ENCODE data around the gene GPC5. TPM values are rescaled to one million over a fixed set of nuclear protein-coding genes. Genes with fewer than 3 reads are reported as not detected.
"Not testable (repeated sequence)": the region's sequence is repeated elsewhere in the genome, so short reads cannot be mapped to it uniquely, and the experiment has no call there.

GPC5 gene
- total RNA-seq, 1 donor from 2014 or later: 0.07 TPM

DNA sequence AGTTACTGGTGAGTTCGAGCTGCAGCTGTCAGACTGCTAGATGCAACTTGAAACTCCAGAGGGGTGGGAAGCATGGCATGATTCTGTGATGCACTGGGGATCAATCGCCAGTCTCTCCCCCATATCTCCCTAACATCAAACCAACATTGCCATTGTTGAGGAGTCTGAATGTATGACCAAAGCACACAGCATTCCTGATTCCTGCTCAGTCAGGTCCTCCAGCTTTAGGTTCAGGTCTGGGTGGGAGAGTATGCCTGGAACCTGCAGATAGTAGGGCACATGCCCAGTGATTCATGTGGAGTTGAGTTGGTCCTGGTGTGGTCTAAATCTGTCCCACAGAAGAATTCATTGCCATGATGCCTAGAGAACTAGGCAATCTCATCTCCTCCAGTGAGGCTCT, 269.1 kb downstream of the GPC5 start:
- no peaks in the 10 kb centered on the region for H3F3A ChIP-seq (ENCODE audit: low read depth)

DNA sequence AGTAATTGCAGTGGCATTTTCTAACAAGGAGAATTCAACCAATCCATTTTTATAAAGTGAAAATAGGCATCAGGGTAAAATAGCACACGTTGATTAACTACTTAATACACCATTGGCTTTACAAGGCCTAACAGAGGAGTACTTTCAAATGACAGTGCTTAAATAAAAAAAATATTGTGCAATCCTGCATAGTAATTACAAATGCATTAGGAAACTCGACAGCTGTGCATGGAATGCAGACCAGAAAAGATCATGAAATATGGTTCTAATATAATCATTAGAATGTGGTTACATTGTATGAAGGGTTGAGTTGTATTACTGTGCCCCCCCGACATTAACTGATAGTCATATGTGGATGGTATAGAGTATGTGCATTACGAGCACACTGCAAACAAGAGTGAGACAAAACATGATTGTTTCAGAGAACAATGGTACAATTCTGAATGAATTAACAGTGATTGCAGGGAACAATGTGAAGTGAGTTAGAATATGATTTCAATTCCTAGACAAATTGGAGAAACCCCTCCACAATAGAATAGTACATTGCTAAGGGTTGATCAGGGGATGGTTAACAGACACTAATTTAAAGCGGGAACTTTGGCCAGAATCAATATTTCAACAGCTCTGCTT, 270.6 kb downstream of the GPC5 start:
- no peak for DNase-seq (ENCODE audit: low spot score)
- no peak overlapping the region for H3K27ac ChIP-seq
- no peak overlapping the region for H3K4me3 Mint-ChIP-seq
- H3K36me3 Mint-ChIP-seq: no peaks in the 10 kb centered on the region
- no peaks in the 10 kb centered on the region for H4K20me1 ChIP-seq (ENCODE audit: low read depth)
- no peak overlapping the region for H3K9ac ChIP-seq
- no peak overlapping the region for H3K27ac Mint-ChIP-seq
- H2AFZ ChIP-seq (replicated peaks): no peak overlapping the region
- no peaks in the 10 kb centered on the region for H3K27me3 ChIP-seq
- no peaks in the 10 kb centered on the region for H3F3A ChIP-seq (ENCODE audit: low read depth)
- no peaks in the 10 kb centered on the region for H3K4me1 Mint-ChIP-seq
- no peaks in the 10 kb centered on the region for H3K9me3 ChIP-seq (ENCODE audit: low read depth)
- no peak overlapping the region for H3K4me2 ChIP-seq
- no peaks in the 10 kb centered on the region for H3K4me1 ChIP-seq
- no peak overlapping the region for H3K4me3 ChIP-seq
- TF ChIP-seq EZH2phosphoT487 (IDR thresholded peaks at IDR 0.05): no peak
- TF ChIP-seq, protein P1, sequence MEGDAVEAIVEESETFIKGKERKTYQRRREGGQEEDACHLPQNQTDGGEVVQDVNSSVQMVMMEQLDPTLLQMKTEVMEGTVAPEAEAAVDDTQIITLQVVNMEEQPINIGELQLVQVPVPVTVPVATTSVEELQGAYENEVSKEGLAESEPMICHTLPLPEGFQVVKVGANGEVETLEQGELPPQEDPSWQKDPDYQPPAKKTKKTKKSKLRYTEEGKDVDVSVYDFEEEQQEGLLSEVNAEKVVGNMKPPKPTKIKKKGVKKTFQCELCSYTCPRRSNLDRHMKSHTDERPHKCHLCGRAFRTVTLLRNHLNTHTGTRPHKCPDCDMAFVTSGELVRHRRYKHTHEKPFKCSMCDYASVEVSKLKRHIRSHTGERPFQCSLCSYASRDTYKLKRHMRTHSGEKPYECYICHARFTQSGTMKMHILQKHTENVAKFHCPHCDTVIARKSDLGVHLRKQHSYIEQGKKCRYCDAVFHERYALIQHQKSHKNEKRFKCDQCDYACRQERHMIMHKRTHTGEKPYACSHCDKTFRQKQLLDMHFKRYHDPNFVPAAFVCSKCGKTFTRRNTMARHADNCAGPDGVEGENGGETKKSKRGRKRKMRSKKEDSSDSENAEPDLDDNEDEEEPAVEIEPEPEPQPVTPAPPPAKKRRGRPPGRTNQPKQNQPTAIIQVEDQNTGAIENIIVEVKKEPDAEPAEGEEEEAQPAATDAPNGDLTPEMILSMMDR (IDR thresholded peaks at IDR 0.05): no peak
- TF ChIP-seq EZH2 (IDR thresholded peaks at IDR 0.05): no peak
- no peaks in the 10 kb centered on the region for H3K36me3 ChIP-seq
- no peaks in the 10 kb centered on the region for H3K79me2 ChIP-seq (ENCODE audit: low read depth)
- H3K27me3 Mint-ChIP-seq (ENCODE audit: insufficient read depth, low read depth): peaks cover 2% of the 10 kb centered on the region
- H3K9me3 Mint-ChIP-seq: no peaks in the 10 kb centered on the region

More for the DNA sequence above, 269.1 kb downstream of the GPC5 start:
- H3K27ac Mint-ChIP-seq: no peak overlapping the region
- H3K9ac ChIP-seq: no peak overlapping the region
- H3K27me3 Mint-ChIP-seq (ENCODE audit: insufficient read depth, low read depth): no peaks in the 10 kb centered on the region
- TF ChIP-seq EZH2 (IDR thresholded peaks at IDR 0.05): no peak
- H3K4me1 Mint-ChIP-seq: no peaks in the 10 kb centered on the region
- H3K9me3 Mint-ChIP-seq: no peaks in the 10 kb centered on the region
- no peaks in the 10 kb centered on the region for H4K20me1 ChIP-seq (ENCODE audit: low read depth)
- no peak for DNase-seq (ENCODE audit: low spot score)
- H2AFZ ChIP-seq (replicated peaks): no peak overlapping the region
- no peaks in the 10 kb centered on the region for H3K27me3 ChIP-seq
- H3K4me3 ChIP-seq: no peak overlapping the region
- no peak overlapping the region for H3K4me3 Mint-ChIP-seq
- H3K79me2 ChIP-seq (ENCODE audit: low read depth): no peaks in the 10 kb centered on the region
- no peaks in the 10 kb centered on the region for H3K36me3 Mint-ChIP-seq
- no peaks in the 10 kb centered on the region for H3K9me3 ChIP-seq (ENCODE audit: low read depth)
- no peaks in the 10 kb centered on the region for H3K36me3 ChIP-seq
- no peak overlapping the region for H3K4me2 ChIP-seq
- no peaks in the 10 kb centered on the region for H3K4me1 ChIP-seq
- no peak overlapping the region for H3K27ac ChIP-seq

DNA sequence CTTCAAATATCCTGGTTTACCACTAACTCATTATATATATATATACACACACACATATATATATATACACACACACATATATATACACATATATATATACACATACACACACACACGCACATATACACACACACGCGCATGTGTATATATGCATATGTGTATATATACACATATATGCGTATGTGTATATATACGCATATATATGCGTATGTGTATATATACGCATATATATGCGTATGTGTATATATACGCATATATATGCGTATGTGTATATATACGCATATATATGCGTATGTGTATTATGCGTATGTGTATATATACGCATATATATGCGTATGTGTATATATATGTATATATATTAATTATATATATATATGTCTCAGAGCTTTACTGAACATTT, 275.9 kb downstream of the GPC5 start:
- not testable (repeated sequence) for H3K36me3 Mint-ChIP-seq; H2AFZ ChIP-seq (replicated peaks); H3K27me3 ChIP-seq; H3K4me1 Mint-ChIP-seq; H3K4me3 ChIP-seq; H3K27me3 Mint-ChIP-seq (ENCODE audit: insufficient read depth, low read depth); H3K4me3 Mint-ChIP-seq; H3K4me2 ChIP-seq; H3K27ac Mint-ChIP-seq; H3K79me2 ChIP-seq (ENCODE audit: low read depth); H3K9me3 Mint-ChIP-seq; DNase-seq (ENCODE audit: low spot score); H3K9ac ChIP-seq; H3K4me1 ChIP-seq; H3K36me3 ChIP-seq; H3K27ac ChIP-seq; H4K20me1 ChIP-seq (ENCODE audit: low read depth); H3F3A ChIP-seq (ENCODE audit: low read depth); H3K9me3 ChIP-seq (ENCODE audit: low read depth)

DNA sequence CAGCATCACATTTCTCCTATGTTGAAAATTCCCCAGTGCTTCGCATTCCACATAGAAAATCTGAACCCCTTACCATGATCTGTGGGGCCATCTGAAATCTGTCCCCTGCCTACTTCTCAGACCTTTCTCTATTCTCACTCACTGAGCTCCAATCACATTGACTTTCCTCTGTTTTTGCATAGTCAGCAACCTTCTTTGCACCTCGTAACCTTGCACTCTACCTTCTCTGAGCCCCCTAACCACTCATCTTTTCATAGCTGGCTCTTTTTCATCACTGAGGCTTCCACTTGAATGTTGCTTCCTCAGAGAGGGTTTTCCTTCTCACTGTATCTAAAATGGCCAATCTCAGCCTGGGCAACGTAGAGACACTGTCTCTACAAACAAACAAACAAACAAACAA, 286.3 kb downstream of the GPC5 start:
- no peak overlapping the region for H3K4me3 ChIP-seq
- TF ChIP-seq, protein P1 (IDR thresholded peaks at IDR 0.05): no peak
- TF ChIP-seq EZH2phosphoT487 (IDR thresholded peaks at IDR 0.05) (no peak), EZH2 (IDR thresholded peaks at IDR 0.05) (no peak)
- no peaks in the 10 kb centered on the region for H3K27me3 ChIP-seq
- no peak overlapping the region for H3K4me3 Mint-ChIP-seq
- no peak overlapping the region for H3K4me2 ChIP-seq
- H3K36me3 Mint-ChIP-seq: no peaks in the 10 kb centered on the region
- H3K9me3 ChIP-seq (ENCODE audit: low read depth): no peaks in the 10 kb centered on the region
- no peaks in the 10 kb centered on the region for H4K20me1 ChIP-seq (ENCODE audit: low read depth)
- H2AFZ ChIP-seq (replicated peaks): no peak overlapping the region
- H3K27ac Mint-ChIP-seq: no peak overlapping the region
- no peaks in the 10 kb centered on the region for H3K4me1 ChIP-seq
- H3K9ac ChIP-seq: no peak overlapping the region
- H3K36me3 ChIP-seq: no peaks in the 10 kb centered on the region
- H3K27me3 Mint-ChIP-seq (ENCODE audit: insufficient read depth, low read depth): no peaks in the 10 kb centered on the region
- H3K27ac ChIP-seq: no peak overlapping the region
- H3K9me3 Mint-ChIP-seq: no peaks in the 10 kb centered on the region
- no peak for DNase-seq (ENCODE audit: low spot score)
- peaks cover 3% of the 10 kb centered on the region for H3K4me1 Mint-ChIP-seq
- no peaks in the 10 kb centered on the region for H3F3A ChIP-seq (ENCODE audit: low read depth)
- no peaks in the 10 kb centered on the region for H3K79me2 ChIP-seq (ENCODE audit: low read depth)
